HG03175 (cell line): ENCODE data around the gene ARHGAP28.

ENCODE experiments used
- ATAC-seq: cut with Tn5 transposase; IDR thresholded peaks from one replicate; pipeline ENCODE4 v1.9.1; 2021; ENCODE audit warnings: mild to moderate bottlenecking, moderate library complexity; ENCODE audit not compliant: unreplicated experiment

ARHGAP28 gene

DNA sequence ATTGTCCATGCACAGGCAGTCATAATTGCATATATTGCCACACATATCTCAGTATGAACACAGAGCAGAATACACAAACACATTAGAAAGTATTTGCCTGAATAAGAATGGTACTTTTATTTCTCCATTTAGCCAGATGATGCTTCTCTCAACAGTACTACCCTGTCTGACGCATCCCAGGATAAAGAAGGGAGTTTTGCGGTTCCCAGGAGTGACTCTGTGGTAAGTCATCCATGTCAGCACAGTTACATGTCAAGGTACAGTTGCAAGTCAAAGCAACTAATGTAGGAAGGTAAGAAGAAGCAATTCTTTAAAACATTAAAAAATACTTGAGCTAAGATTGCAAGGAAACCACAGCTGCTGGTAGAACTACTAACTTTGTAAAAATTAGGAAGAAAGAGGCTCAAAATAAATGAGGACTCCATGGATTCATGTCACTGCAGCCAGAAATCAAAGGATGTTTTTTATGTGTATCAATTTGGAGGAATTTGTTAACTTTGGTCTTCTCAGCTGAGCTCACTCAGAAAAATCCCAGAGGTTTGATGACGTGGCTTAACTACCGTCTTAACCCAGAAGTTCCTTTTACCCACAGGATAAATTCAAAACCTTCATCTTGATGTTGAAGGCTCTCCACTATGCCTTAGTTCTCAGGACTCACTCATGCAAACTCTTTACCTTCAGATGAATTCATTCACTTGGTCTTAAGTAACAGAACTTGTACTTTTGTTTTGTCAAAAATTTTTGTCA, 130.3 kb downstream of the ARHGAP28 start:
- no peak for ATAC-seq

DNA sequence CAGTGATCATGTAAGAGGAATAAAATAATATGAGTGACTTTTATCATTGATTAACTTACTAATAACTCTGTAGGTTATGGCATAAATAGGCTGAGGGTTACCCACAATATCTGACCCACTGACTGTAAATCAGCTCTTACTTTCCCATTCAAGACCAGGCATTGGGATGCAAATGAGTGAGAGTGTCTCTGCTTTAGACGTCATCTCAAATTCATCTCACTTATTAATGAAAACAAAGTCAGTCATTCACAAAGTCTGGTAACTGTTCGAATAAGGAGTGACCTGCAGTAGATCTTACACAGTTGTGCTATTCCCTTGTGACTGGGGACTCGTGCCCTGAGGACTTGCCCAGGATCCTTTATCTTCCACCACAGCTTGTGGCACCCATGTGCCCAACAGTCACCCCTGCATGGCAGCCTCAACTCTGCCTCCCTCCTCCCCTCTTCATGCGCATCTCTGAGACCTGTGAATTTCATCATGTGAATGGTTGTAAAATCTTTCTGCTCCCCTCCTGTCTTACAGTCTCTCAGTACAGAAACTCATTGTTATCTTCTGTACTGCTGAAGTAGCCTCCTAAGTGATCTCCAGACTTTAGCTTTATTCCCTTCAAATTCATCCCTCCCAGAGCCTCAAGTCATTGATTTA, 131.4 kb downstream of the ARHGAP28 start:
- no peak for ATAC-seq

DNA sequence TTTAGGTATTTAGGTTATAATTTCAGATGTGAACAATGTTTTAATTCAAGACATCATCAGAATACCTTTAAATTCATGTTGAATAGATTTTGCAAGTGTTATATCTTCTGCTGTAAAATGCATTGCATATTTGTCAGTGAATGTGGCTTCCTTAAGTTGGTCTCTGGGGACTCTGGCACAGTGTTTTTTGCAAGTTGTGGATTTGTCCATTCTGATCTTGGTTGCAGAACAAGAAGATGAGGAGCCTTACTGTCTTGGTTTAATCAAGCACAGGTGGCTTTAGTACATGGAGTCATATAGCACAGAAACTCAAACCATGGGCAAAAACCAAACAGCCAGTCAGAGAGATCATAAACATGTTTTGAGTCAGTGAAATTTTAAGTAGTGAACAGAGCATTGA, 135.7 kb downstream of the ARHGAP28 start:
- ATAC-seq = no peak

DNA sequence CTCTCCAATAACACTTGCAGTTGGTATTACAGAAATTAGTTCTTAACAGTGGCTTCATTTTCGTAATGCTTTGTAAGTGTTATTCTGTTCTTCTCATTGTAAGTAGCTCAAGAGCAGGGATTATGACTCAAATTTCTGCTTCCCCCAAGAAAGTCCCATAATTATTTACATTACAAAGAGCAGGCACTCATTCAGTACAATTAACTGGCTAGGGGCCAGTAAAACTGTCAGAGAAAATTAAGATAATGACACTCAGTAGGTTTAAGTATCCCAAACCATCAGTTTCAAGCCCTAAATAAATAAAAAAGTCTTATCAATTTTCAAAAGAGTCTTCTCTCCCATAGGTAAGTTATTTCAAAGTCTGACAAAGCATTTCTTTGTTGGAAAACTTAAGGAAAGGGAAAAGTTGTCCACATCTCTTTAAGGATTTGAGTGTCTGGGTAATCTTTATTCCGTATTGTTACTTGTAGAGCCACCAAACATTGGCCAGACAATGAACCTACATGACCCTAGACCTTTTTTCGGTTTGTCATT, 137.1 kb downstream of the ARHGAP28 start:
- ATAC-seq = no peak

DNA sequence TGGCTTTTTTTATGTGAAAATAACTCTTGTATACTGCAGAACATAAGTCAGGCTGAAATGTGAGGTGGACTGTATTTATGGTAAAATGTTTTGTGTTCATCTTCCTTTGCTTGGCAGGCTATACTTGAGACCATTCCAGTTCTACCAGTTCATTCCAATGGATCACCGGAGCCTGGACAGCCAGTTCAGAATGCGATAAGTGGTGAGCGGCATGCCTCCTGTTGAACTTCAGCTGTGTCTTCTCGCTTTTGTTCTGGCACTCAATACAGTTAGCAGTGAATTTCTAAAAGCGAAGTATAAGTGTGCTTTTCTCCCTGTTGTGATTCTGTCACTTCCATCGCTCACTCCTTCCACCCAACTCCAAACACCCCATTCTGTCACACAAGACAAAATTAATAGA, 138.5 kb downstream of the ARHGAP28 start:
- no peak for ATAC-seq

DNA sequence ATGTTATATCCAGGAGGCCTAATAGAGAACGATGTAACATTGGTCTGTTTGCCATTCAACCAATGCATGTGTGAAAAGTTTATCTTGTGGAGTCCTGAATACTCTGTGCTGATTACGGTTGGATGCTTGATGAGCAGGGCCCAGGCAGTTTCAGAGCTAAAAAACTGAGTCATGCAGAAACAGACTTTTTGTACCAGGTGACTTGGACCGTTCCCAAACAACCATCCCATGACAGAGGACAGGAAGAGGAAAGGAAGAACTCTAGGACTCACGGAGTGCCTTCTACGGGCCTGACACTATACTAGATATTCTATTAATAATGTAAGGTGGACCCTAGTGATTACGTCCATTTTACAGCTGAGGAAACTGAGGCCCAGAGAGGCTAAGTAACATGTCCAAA, 142.1 kb downstream of the ARHGAP28 start:
- no peak for ATAC-seq

DNA sequence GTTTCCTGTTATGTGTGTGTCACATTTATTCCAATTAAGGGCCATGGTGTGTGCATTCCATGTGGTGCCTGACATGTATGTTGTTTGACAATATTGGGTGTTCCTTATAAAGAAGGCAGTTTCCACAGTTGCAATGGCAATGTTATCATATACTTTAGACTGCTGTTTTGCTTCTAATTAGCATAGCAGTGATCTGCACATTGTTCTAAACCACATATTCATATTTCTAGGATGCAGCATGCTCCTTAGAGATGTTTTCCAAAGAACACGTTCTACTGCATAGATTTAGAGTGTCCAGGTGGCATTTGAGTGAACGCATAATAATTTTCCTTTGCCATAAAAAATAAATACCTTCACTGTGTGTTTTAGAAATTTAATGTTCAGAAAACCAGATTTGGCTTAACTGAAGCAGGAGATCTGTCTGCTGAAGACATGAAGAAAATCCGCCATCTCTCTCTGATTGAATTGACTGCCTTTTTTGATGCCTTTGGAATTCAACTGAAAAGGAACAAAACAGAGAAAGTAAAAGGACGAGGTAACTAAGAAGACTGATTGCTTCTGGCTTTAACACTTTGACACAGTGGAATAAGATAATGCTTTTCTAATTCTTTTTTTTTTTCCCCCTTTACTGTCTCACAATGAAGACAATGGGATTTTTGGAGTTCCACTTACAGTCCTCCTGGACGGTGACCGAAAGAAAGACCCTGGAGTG, 143.7 kb downstream of the ARHGAP28 start:
- no peak for ATAC-seq

DNA sequence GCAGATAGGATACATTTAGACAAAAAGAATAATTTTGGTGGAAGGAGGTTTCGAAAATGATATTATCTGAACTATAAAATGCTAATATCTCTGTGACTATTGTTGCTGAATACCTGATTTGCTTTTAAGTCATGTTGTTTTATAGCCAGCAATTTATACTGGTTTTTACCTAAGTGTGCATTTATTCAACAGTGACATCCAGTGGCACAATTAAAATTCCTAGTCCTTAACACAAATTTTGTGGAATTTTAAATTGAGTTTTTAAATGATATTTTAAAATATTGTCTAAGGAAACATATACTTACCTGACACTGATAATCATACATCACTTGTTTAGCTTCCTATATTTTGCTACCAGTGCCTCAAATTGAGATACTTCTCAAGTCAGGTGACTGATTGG, 144.8 kb downstream of the ARHGAP28 start:
- ATAC-seq = no peak

DNA sequence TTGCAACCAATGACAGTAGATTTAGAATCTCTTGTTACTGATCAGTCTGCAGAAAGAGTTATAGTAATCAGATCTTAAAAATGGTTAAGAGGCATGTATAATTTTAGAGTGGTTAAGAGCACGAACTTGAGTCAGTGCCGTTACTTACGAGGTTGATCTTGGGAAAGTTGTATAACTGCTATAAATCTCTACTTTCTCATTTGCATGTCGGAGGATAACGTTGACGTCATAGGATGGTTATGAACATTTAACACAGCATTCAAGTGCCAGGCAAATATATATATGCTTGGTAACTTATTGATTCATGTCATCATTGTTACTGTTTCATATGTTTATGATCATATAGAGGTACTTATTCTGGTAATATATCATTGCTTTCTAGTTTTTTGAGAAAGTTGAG, 146.2 kb downstream of the ARHGAP28 start:
- no peak for ATAC-seq

DNA sequence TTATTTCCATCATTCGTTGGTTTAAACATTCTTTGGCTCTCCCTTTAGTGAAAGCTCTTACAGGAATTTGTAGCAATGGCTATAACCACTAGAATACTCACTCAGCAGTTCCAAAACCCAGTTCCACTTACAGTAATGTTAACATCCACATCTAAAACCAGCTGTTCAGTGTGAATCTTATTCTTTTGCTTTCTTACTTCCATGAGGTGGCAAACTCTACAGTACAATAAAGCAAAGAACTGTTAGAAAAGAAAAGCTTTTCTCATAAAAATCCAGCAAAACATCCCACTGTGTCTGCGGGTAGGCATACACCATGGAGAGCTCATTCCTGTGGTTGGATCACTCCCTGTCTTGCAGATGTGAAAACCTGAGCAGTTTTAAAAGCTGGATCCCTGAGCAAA, 147.1 kb downstream of the ARHGAP28 start:
- ATAC-seq = no peak

DNA sequence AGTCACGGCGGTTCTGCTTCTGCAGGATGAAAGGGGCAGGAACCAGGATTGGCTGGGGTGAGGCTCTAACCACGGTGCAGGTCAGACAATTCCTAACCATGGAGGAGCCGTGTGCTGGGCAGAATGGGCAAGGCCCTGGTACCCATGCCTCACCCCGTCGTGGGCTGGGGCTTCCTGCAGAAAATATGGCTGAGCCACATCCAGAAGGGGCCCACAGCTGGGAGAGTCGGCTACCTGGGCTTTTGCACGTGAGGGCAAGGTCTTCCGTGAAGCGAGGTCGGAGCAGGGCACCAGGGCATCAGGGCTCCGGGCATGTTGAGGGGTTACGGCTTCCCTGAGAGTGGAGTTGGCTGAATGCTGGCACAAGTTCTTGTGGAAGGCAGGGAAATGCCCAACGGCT, 147.8 kb downstream of the ARHGAP28 start:
- no peak for ATAC-seq

DNA sequence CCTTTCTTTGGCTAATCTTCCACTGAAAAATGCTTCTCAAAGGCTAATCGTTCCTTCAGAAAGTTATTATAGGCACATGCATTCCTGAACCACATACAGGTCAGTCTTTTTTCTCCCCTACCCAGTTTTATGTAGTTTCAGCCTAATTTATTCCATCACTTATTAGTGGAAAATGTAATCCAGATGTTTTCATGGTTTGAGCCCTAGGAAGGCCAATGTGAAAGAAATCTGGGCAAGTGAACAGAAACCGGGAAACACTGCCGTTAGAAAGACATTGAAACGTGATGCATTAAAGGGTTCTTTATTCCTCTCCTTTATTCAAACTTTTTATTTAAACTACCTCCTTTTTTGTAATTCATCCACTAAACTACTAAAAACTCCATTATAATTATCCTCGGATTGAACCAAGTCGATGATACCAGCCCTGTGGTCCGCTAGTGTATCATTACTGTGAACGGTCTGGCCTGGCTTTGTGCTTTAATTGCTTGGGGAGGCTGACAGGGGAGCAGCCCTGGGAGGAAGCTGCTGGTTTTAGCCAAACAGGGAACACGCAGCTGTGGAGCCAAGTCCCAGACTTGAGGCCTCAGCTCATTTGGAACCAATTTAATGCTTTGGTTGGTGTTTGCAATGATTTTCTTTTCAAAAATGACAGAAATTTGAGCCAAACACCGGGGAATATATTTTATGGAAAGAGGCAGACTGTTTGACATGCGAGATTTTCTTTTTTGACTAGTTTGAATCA, 149.2 kb downstream of the ARHGAP28 start:
- no peak for ATAC-seq

DNA sequence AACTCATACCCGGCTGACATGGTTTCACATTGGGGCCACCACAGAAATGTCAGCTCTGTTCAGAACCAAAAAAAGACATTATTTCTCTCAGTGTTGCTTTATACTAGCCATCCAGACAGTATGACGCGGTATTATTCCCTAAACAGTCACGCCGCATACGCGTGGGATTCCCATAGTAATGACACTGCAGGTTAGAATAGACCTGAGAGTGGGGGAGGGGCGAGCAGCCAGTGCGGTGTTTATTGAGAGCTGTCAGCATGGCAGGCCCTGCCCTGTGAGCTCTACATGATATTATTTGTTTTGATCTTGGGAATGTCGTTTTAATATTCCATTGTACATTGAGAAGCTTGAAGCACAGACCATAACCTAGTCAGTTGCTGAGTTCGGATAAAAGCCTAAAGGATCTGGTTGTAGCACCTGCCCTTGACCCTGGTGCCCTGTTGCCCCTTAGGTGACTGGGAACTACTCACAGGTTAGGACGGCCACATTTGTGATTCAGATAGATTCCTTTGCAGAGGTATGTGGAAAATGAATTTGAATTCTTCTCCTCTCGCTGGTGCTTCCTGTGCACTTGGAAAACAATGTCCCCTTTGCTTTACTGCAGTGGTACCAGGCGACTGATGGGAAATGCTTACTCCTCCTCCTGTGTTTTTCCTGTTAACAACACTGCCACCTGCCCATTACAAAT, 150.1 kb downstream of the ARHGAP28 start:
- ATAC-seq = no peak

DNA sequence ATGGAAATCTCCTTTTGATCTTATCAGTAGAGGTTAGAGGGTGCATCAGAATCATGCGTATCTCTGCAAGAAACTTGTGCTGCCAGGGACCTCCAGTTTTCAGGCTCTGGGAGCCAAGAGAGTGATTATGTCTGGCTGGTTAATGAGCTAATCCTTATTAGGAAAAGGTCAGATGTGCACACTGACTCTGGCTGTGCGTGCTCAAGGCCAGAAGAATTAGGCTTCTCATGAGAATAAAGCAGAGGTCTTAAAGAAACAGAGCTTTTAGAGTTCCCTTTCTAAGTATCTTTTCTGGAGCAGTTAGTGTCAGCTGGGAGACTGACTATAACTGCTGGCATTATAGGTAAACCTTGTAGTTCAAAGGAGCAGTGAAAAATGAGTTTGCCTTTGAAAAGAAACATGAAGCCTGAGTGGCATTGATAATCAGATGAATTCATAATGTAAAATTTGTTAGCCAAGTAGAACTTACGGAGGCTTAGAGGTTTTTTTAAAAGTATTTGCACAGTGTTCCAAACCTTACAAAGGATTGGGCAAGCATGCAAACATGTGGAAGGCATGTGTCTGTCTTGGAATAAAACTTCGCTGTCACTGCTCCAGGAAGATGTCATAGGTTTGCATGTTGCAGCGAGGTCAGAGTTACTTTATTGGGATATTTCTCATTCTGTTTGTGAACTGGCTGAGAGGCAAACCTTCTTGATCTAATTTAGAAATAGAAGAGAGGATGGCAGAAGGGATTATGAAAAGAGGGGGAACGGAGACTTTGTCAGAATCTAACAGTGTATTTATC, 151.7 kb downstream of the ARHGAP28 start:
- no peak for ATAC-seq

DNA sequence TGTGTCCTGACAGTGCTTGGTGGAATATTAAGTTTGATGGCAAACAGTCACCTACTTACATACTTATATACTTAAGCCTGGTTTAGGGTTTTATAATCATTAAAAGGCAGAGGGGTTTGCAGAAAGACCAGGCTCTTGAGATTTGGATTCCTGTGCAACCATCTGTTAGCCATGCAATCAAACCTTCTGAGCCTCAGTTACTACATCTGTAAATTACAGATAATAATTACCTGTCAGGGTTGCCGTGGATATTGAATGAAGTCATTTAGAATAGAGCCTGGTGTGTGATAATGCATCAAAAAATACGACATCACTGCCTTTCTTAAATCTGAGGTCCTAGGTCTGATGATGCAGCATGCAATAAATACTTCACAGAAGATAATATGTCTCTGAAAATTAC, 152.9 kb downstream of the ARHGAP28 start:
- no peak for ATAC-seq

DNA sequence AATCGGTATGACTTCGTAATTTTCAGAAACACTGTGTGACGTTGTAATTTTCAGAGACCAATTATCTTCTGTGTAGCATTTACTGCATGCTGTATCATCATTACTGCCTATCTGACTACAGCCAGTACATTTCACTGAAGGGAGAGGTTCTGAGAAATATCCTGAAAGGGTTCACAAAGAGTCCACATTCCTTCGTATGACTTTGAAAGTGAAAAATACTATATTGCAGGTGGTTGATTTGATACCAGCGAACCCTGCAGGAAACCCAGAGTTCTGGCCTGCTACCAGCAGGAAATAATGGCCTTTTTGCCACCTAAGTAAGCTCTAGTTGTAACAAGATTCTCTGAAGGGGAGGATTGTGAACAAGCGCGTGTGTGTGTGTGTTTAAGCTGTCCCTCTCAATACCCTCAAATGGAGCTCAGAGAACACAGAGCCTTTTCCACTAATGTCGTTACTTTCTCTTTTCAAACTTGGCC, 155.5 kb downstream of the ARHGAP28 start:
- no peak for ATAC-seq

DNA sequence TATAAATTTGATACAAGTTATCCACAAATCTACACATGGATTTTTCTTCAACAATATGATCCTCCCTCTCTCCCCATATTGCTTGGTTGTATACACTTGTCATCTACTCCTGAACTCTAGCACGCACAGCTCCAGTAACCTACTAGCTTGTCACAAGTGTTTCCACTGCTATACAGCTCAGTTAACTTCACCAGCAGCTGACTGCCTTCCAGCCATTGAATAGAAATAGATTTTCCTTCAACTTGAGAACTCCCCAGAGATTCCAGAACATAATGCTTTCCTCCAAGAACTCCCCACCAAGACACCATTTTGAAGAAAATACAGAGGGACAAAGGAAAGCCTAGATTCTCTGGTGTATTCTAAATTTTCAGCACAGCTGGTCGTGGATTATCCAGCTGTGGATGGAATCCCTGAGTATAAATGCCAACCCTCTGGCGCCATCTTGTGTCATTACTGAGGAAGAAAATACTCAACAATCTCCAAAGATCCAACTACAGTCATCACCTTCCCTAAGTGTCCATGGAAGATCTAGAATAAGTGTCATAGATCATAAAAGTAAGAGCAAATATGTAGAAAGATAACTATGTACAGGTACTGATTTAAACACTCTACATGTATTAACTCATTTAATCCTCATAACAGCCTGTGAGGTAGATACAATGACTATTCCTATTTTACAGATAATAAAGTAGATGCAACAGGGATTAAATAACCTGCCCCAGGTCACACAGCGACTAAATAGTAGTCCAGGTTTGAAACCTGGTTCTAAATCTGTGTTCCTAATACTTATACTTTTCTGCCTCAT, 156.7 kb downstream of the ARHGAP28 start:
- ATAC-seq = no peak

DNA sequence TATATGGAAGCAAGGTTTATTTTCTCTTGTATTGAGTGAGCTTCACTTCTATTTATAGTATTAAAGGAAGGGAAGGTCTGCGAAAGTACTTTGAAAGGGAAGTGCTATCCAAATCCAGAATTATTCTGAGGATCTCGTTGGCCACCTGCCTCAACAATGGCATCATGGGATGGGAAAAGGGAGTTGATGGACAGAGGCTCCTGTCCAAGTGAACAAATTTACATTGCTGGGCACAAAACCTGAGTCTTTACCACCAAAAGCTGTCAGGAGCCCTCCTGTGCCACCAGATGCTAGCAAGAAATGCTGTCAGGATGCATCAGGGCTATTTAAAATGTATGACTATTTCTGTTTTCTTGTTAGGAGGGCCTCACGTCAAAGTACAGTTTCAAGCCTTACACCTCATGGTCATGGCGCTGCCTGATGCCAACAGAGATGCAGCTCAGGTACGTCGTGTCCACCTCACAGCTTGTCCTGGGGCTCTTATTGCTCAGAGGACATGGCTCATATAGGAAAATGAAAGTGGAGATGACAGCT, 157.3 kb downstream of the ARHGAP28 start:
- ATAC-seq = no peak

DNA sequence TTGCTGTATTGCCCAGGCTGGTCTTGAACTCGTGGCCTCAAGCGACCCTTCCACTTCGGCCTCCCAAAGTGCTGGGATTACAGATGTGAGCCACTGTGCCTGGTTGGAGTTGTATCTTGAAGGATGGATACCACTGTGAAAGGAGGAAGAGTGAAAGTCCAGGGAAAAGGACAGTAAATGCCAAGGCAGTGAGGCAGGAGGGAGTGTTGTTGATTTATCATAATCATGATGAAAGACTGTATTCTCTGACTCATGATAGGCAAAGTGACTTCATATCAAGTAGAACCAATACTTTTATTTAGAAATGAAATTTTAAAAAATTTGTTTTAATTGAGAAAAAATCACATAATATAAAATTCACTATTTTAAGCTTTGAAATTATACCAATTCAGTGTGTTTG, 162.3 kb downstream of the ARHGAP28 start:
- ATAC-seq = no peak
